Panc1 (cell line): ENCODE measurements around the gene INSIG2. TPM values are rescaled to one million over a fixed set of nuclear protein-coding genes. Genes with fewer than 3 reads are reported as not detected.

ENCODE experiments used
- ATAC-seq: fragments of 200-7000 bp; cut with Tn5 transposase; 2 replicates; pipeline ENCODE4 v1.9.1; 2020; ENCODE audit warnings: mild to moderate bottlenecking, moderate library complexity
- BruUV-seq: library from RNA; stranded (reverse); fragments of 400-500 nt; replicated peaks from 2 replicates; lab custom pipeline; 2021; lab: Mats Ljungman, UMichigan
- CTCF ChIA-PET: fragments of 300-600 bp; sonication (Branson Sonifier 250); formaldehyde crosslinking; loops from one replicate; lab custom pipeline; 2022; ENCODE audit warnings: antibody characterized with exemption; lab: Charles Lee
- POLR2A ChIA-PET: fragments of 300-600 bp; sonication (Branson Sonifier 250); formaldehyde crosslinking; loops from one replicate; lab custom pipeline; 2022; ENCODE audit warnings: antibody characterized with exemption; lab: Charles Lee
- DNase-seq: peaks from one replicate; pipeline ENCODE4 v3.0.0-alpha.2; 2010; ENCODE audit warnings: low read depth, low spot score
- H3K27ac ChIP-seq: 2 replicates; pipeline ENCODE4 v1.5.1; 2011; ENCODE audit warnings: mild to moderate bottlenecking, low read length, inconsistent platforms
- H3K27me3 ChIP-seq: fragments of 200-500 bp; sonication (Bioruptor generic); 2 replicates; pipeline ENCODE4 v1.6.0; 2014; ENCODE audit warnings: low read length, inconsistent platforms; ENCODE audit not compliant: control insufficient read depth, insufficient read depth
- H3K36me3 ChIP-seq: fragments of 200-500 bp; sonication (Bioruptor generic); 2 replicates; pipeline ENCODE4 v1.5.1; 2014; ENCODE audit warnings: inconsistent platforms, mild to moderate bottlenecking, low read length, moderate library complexity; ENCODE audit not compliant: control insufficient read depth, insufficient read depth
- H3K4me1 ChIP-seq: 2 replicates; pipeline ENCODE4 v1.5.1; 2011; ENCODE audit warnings: inconsistent platforms, mild to moderate bottlenecking, low read length, moderate library complexity; ENCODE audit not compliant: control insufficient read depth, insufficient read depth
- H3K4me3 ChIP-seq, 2 experiments: 2 replicates each; pipeline ENCODE4 v1.5.1; 2011 to 2012; ENCODE audit warnings: low read depth in 2 of 2, low read length in 2 of 2, mild to moderate bottlenecking in 2 of 2, inconsistent platforms in 1 of 2, moderate library complexity in 1 of 2
- H3K9me3 ChIP-seq: fragments of 200-500 bp; sonication (Bioruptor generic); 2 replicates; pipeline ENCODE4 v1.5.1; 2014; ENCODE audit warnings: low read depth, mild to moderate bottlenecking, inconsistent platforms, low read length, moderate library complexity; ENCODE audit not compliant: control insufficient read depth, insufficient read depth
- POLR2AphosphoS5 ChIP-seq: IDR thresholded peaks from 2 replicates; pipeline ENCODE4 v1.6.1; 2012; ENCODE audit warnings: mild to moderate bottlenecking, low read depth, low read length, moderate library complexity
- REST ChIP-seq, 2 experiments: IDR thresholded peaks; 2 replicates each; pipeline ENCODE4 v1.6.1; 2011 to 2012; ENCODE audit warnings: low read depth in 2 of 2, control low read depth in 1 of 2, low read length in 1 of 2, mild to moderate bottlenecking in 1 of 2, moderate library complexity in 1 of 2; ENCODE audit not compliant: insufficient read depth in 1 of 2
- SIN3A ChIP-seq: IDR thresholded peaks from 2 replicates; pipeline ENCODE4 v1.6.1; 2012; ENCODE audit warnings: low read depth, mild to moderate bottlenecking, low read length, moderate library complexity, borderline replicate concordance; ENCODE audit not compliant: insufficient read depth
- TCF7L2 ChIP-seq: IDR thresholded peaks from 2 replicates; pipeline ENCODE4 v1.6.1; 2011; ENCODE audit warnings: mild to moderate bottlenecking, low read depth, low read length, inconsistent platforms
- in situ Hi-C: cut with HindIII; loops from 2 replicates; pipeline ENCODE4 v1.10.0; 2016; ENCODE audit warnings: low sequenced_read_pairs, low pct_unique_long_range_greater_than_20kb
- intact Hi-C: fragments of 100-400 bp; cut with micrococcal nuclease; formaldehyde crosslinking; loops from one replicate; pipeline ENCODE4 v1.10.0; 2022; ENCODE audit not compliant: unreplicated experiment
- total RNA-seq: library from RNA; stranded (reverse); gene quantifications from one replicate; pipeline ENCODE4 v1.2.1, GENCODE V29; 2021; ENCODE audit not compliant: unreplicated experiment
- TF ChIP-seq, protein P1 (sequence below): fragments of 450-650 bp; IDR thresholded peaks from 2 replicates; pipeline ENCODE4 v1.5.1; 2017; ENCODE audit warnings: mild to moderate bottlenecking

INSIG2 gene
- total RNA-seq, 1 experiment from 2014 or later = 9.9 TPM

- CTCF ChIA-PET = no interaction called here
- Histone ChIP-seq H3K4me1 (peaks cover 10% of the 10 kb centered on the region), H3K9me3 (no peaks in the 10 kb centered on the region), H3K27me3 (no peaks in the 10 kb centered on the region), H3K27ac (no peak overlapping the region), H3K36me3 (no peaks in the 10 kb centered on the region), H3K4me3 (no peak overlapping the region)
- in situ Hi-C loops = no loop called here
- DNase-seq (no peak), ATAC-seq (no peak)
- POLR2A ChIA-PET = no interaction called here
- BruUV-seq = no TSS peak
- intact Hi-C loops = no loop called here
- TF ChIP-seq, protein P1, sequence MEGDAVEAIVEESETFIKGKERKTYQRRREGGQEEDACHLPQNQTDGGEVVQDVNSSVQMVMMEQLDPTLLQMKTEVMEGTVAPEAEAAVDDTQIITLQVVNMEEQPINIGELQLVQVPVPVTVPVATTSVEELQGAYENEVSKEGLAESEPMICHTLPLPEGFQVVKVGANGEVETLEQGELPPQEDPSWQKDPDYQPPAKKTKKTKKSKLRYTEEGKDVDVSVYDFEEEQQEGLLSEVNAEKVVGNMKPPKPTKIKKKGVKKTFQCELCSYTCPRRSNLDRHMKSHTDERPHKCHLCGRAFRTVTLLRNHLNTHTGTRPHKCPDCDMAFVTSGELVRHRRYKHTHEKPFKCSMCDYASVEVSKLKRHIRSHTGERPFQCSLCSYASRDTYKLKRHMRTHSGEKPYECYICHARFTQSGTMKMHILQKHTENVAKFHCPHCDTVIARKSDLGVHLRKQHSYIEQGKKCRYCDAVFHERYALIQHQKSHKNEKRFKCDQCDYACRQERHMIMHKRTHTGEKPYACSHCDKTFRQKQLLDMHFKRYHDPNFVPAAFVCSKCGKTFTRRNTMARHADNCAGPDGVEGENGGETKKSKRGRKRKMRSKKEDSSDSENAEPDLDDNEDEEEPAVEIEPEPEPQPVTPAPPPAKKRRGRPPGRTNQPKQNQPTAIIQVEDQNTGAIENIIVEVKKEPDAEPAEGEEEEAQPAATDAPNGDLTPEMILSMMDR = no peak
- no peak for TF ChIP-seq REST (IDR thresholded peaks at IDR 0.05; ENCODE audit: insufficient read depth in 1 of 2, low read depth in 2 of 2, low read length in 1 of 2)
- no peak for TF ChIP-seq TCF7L2
- no peak for TF ChIP-seq SIN3A
- no peak for TF ChIP-seq POLR2AphosphoS5
Observed at GRCh38 chr2:118110310-118110709, 22.0 kb downstream of the INSIG2 start.

DNA sequence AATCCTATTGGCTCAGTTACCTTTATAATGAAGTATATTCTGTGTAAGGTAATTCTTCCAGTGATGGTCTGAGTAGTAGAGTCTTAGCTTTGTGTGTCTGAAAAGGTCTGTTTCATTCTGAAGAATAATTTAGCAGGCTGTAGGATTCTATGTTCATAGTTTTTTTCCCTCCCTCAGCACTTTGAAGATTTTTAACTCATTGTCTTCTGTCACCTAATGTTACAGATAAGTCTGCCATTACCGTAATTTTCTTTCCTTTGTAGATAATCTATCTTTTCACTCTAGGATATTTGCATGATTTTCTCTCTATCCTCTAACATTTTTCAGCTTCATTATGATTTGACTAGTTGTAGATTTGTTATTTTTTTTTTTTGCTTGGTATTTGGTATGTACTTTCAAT is 22.7 kb downstream of the INSIG2 start:
- intact Hi-C loops = no loop called here
- H3K36me3 ChIP-seq = no peaks in the 10 kb centered on the region
- CTCF ChIA-PET = no interaction called here
- ATAC-seq (no peak), DNase-seq (no peak)
- no TSS peak for BruUV-seq
- TF ChIP-seq SIN3A (no peak), REST (IDR thresholded peaks at IDR 0.05; ENCODE audit: insufficient read depth in 1 of 2, low read depth in 2 of 2, low read length in 1 of 2) (no peak), POLR2AphosphoS5 (no peak), TCF7L2 (no peak)
- TF ChIP-seq, protein P1 = no peak
- H3K4me1 ChIP-seq = peaks cover 10% of the 10 kb centered on the region
- no peak overlapping the region for H3K4me3 ChIP-seq
- POLR2A ChIA-PET = no interaction called here
- in situ Hi-C loops = no loop called here
- H3K9me3 ChIP-seq = no peaks in the 10 kb centered on the region
- H3K27me3 ChIP-seq = no peaks in the 10 kb centered on the region
- no peak overlapping the region for H3K27ac ChIP-seq
